DOHH2 (cell line): ENCODE results near the gene ADAMTS2.

Experiments used
- H3F3A ChIP-seq: fragments of 200-600 bp; sonication (generic), shearing (Covaris generic); 2 replicates; pipeline ENCODE4 v1.6.0; 2016; ENCODE audit warnings: antibody characterized with exemption, mild to moderate bottlenecking; ENCODE audit not compliant: control insufficient read depth, insufficient read depth
- H3K27ac ChIP-seq: fragments of 200-600 bp; sonication (generic); 2 replicates; pipeline ENCODE4 v1.5.1; 2014; ENCODE audit warnings: low read depth, mild to moderate bottlenecking, low read length, moderate library complexity
- H3K27me3 ChIP-seq: fragments of 200-600 bp; sonication (generic); 2 replicates; pipeline ENCODE4 v1.6.1; 2014; ENCODE audit warnings: mild to moderate bottlenecking, low read length, mixed read lengths; ENCODE audit not compliant: control insufficient read depth
- H3K36me3 ChIP-seq: fragments of 200-600 bp; sonication (generic); 2 replicates; pipeline ENCODE4 v1.6.1; 2014; ENCODE audit warnings: mild to moderate bottlenecking, low read length, moderate library complexity, mixed read lengths; ENCODE audit not compliant: control insufficient read depth
- H3K4me1 ChIP-seq: fragments of 200-600 bp; sonication (generic); 2 replicates; pipeline ENCODE4 v1.6.1; 2014; ENCODE audit warnings: mild to moderate bottlenecking, low read length, mixed read lengths; ENCODE audit not compliant: control insufficient read depth
- H3K4me2 ChIP-seq: fragments of 200-600 bp; sonication (generic); 2 replicates; pipeline ENCODE4 v1.6.0; 2014; ENCODE audit warnings: mild to moderate bottlenecking, low read length, moderate library complexity
- H3K4me3 ChIP-seq: fragments of 200-600 bp; sonication (generic); 2 replicates; pipeline ENCODE4 v1.5.1; 2014; ENCODE audit warnings: mild to moderate bottlenecking, low read length, mixed read lengths
- H3K79me2 ChIP-seq: fragments of 200-600 bp; sonication (generic); 2 replicates; pipeline ENCODE4 v1.6.1; 2014; ENCODE audit warnings: mild to moderate bottlenecking, low read length, mixed read lengths; ENCODE audit not compliant: control insufficient read depth
- H3K9me2 ChIP-seq: fragments of 200-600 bp; sonication (generic); replicated peaks from 2 replicates; pipeline ENCODE4 v1.6.1; 2014; ENCODE audit warnings: mild to moderate bottlenecking, low read length, mixed read lengths; ENCODE audit not compliant: control insufficient read depth
- H3K9me3 ChIP-seq: fragments of 200-600 bp; sonication (generic); 2 replicates; pipeline ENCODE4 v1.6.1; 2014; ENCODE audit warnings: antibody characterized with exemption, low read length, mixed read lengths; ENCODE audit not compliant: control insufficient read depth, insufficient read depth
- H4K20me1 ChIP-seq: fragments of 200-600 bp; sonication (generic); 2 replicates; pipeline ENCODE4 v1.6.0; 2014; ENCODE audit warnings: low read depth, mild to moderate bottlenecking, antibody characterized with exemption, low read length, moderate library complexity; ENCODE audit not compliant: control insufficient read depth, insufficient read depth
- CTCF ChIP-seq: fragments of 200-600 bp; sonication (generic); IDR thresholded peaks from one replicate; pipeline ENCODE4 v1.5.1; 2014; ENCODE audit warnings: antibody characterized with exemption, mild to moderate bottlenecking, low read depth, low read length; ENCODE audit not compliant: poor library complexity, severe bottlenecking
- EZH2phosphoT487 ChIP-seq: fragments of 200-600 bp; sonication (generic); IDR thresholded peaks from 2 replicates; pipeline ENCODE4 v1.6.1; 2017; ENCODE audit warnings: borderline replicate concordance, mild to moderate bottlenecking, antibody characterized with exemption, low read length, moderate library complexity, mixed read lengths

Gene ADAMTS2

GRCh38 chr5:179330186-179330900 is 14.9 kb downstream of the ADAMTS2 start:
- Histone ChIP-seq H3K36me3 (no peaks in the 10 kb centered on the region), H3K4me3 (no peak overlapping the region), H3K4me2 (no peak overlapping the region), H3K79me2 (no peaks in the 10 kb centered on the region), H3K9me2 (no peaks in the 10 kb centered on the region), H3K27ac (no peak overlapping the region), H3K4me1 (no peaks in the 10 kb centered on the region), H3K27me3 (no peaks in the 10 kb centered on the region), H3K9me3 (no peaks in the 10 kb centered on the region), H3F3A (no peaks in the 10 kb centered on the region), H4K20me1 (no peaks in the 10 kb centered on the region)
- no peak for TF ChIP-seq CTCF
- no peak for TF ChIP-seq EZH2phosphoT487

DNA sequence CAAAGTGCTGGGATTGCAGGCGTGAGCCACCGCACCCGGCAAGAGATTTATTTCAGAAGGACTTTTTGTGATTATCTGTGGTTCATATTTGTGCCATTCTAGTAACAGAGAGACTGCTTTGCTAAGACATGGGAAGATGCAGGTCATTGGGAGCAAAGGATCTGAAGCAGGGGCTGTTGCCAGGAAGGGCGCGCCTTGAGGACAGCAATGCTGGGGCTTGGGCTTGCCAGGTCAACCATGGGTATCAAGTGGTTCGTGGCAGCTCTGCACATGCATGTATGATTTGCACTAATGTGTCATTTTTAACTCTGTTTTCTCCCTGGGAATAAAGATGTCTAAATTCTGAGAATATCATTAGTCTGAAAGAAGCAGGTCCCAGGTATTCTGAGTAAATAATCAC is 17.0 kb downstream of the ADAMTS2 start:
- Histone ChIP-seq H3K36me3 (no peaks in the 10 kb centered on the region), H4K20me1 (no peaks in the 10 kb centered on the region), H3K27ac (no peak overlapping the region), H3K27me3 (no peaks in the 10 kb centered on the region), H3K9me2 (no peaks in the 10 kb centered on the region), H3K79me2 (no peaks in the 10 kb centered on the region), H3K9me3 (no peaks in the 10 kb centered on the region), H3K4me2 (no peak overlapping the region), H3K4me1 (no peaks in the 10 kb centered on the region), H3K4me3 (no peak overlapping the region), H3F3A (no peaks in the 10 kb centered on the region)
- TF ChIP-seq EZH2phosphoT487 (no peak), CTCF (no peak)

DNA sequence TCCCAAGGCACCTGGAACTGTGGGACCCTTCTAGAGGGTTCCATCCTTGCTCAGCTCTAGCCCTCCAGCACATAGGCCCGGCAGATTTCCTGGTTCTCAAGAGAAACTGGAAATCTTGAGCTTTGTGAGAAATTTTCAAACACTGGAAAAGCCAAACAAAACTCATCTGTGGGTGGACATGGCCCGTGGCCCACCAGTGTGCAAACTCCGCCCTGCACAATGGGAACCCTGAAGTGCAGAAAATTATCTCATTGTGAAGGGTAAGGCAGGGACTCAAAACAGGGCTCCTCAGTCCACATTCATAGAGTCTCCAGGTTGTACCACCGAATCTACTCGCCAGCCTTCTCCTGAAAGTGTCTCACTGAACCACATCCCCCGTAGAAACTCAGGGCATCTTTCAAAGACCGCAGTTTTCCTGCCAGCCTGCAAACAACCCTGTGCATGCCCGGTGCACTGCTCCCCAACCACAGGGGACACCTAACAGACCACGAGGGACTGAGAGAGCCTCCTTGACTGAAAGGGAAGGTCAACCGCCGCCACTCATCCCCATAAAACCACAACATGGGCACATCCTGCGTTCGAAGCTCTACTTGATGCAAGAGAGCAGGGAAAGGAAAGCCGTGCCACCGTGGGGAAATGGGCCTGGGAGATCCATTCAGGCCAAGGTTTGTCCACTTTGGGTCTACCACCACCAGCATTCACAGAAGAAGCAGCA is 18.1 kb downstream of the ADAMTS2 start:
- Histone ChIP-seq H3K9me3 (no peaks in the 10 kb centered on the region), H3K4me1 (no peaks in the 10 kb centered on the region), H3F3A (no peaks in the 10 kb centered on the region), H3K9me2 (no peaks in the 10 kb centered on the region), H3K79me2 (no peaks in the 10 kb centered on the region), H4K20me1 (no peaks in the 10 kb centered on the region), H3K4me3 (no peak overlapping the region), H3K4me2 (no peak overlapping the region), H3K27me3 (no peaks in the 10 kb centered on the region), H3K27ac (no peak overlapping the region), H3K36me3 (no peaks in the 10 kb centered on the region)
- no peak for TF ChIP-seq CTCF
